Measurements from ENCODE around the gene SHISAL1.

Gene SHISAL1

DNA sequence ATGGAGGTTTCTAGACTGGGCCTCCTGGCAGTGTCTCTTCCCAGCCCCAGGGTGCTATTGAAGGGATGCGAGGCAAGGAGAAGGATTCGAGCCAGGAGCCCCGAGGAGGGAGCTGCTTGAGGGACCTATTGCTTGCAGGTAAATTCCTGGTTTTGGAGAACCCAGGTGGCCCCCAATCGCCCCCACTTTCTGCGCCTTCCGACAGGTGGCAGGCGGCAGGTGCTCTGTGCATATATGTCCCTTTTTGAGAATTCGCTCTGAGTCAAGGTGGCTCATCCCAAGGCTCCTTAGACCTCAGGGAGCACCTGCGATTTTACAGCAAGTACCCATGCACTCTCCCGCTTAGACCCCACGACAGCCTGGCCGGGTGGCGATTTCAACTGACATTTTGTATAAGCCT lies 40.3 kb upstream of the SHISAL1 start:
- H3K27me3 ChIP-seq (ENCODE audit: control insufficient read depth in 1 of 2, insufficient read depth in 2 of 2, low read length in 2 of 2) = no peaks in the 10 kb centered on the region
- H3K4me3 ChIP-seq (ENCODE audit: low read depth in 1 of 2, low read length in 2 of 2) = no peak overlapping the region
- no peak overlapping the region for H3K9ac ChIP-seq (ENCODE audit: low read length)
- peaks cover 26% of the 10 kb centered on the region for H3K4me1 ChIP-seq (ENCODE audit: insufficient read depth, low read length)
- H3K9me3 ChIP-seq (ENCODE audit: low read length) = no peaks in the 10 kb centered on the region
- no peaks in the 10 kb centered on the region for H3K36me3 ChIP-seq (ENCODE audit: insufficient read depth, low read length)
- no peak overlapping the region for H3K27ac ChIP-seq (ENCODE audit: low read depth, low read length)

DNA sequence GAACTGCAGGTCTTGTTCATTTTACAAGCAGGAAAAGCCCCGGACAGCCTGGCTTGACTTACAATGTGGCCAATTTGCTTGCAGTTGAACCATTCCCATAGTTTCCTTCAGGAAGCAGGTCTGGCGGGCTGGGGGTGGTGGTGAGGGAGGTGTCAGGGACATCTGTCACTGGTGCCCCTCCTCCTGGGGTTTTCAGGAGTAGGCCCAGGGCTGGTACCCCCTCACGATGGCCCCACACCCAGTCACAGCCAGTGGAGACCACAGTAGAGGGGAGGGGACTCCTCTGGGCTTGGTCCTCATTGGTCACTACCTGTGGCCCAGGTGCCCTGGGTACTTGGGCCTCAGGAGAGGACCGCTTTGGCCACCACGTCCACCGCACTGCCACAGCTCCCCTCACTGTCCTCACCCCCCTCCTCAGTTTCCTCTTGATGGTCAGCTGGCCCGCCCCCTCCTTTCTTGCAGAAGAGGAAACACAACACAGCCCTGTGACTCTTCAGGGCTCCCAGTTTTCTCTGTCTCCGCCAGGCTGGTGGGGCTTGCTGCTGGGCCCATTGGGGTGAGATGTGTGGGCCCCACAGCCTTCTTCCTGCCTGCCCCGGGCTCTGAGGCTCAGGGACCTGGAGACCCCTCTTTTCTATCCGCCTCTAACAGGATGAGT lies 39.8 kb upstream of the SHISAL1 start:
- no peaks in the 10 kb centered on the region for H3K27me3 ChIP-seq (ENCODE audit: control insufficient read depth in 1 of 2, insufficient read depth in 2 of 2, low read length in 2 of 2)
- no peak overlapping the region for H3K27ac ChIP-seq (ENCODE audit: low read depth, low read length)
- H3K36me3 ChIP-seq (ENCODE audit: insufficient read depth, low read length) = no peaks in the 10 kb centered on the region
- H3K4me1 ChIP-seq (ENCODE audit: insufficient read depth, low read length) = peaks cover 21% of the 10 kb centered on the region
- H3K9ac ChIP-seq (ENCODE audit: low read length) = no peak overlapping the region
- no peak overlapping the region for H3K4me3 ChIP-seq (ENCODE audit: low read depth in 1 of 2, low read length in 2 of 2)
- no peaks in the 10 kb centered on the region for H3K9me3 ChIP-seq (ENCODE audit: low read length)

DNA sequence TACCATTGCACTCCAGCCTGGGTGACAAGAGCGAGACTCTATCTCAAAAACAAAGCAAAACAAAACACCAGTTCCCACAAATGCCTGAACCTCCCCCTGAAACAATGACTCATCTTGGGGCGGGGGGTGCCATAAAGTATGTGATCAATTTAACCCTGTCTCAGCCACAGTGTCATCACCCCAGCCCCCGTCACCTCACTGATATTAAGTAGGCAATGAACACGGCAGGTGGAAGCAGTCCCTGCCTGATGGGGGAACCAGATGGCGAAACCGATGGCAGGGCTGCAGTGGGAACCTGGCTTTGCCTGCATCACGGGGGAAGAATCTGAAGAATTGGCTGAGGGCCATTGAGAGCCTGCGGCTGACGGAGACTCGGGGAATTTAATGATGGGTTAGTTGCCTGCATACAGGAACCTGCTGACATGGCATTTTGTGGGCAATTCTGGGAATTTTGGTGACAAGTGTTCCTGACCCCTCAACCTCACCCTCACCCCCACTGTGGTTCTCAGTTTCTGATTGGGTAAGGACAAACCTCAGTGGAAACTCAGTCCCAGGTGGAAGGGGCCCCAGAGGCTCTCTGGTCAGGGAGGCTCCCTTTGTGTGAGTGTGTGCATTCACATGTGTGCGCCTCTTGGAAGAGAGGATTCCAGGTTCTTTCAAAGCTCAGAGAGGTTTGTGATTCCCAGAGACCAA lies 39.1 kb upstream of the SHISAL1 start:
- Histone ChIP-seq H3K27ac (ENCODE audit: low read depth, low read length) (no peak overlapping the region), H3K27me3 (ENCODE audit: control insufficient read depth in 1 of 2, insufficient read depth in 2 of 2, low read length in 2 of 2) (no peaks in the 10 kb centered on the region), H3K36me3 (ENCODE audit: insufficient read depth, low read length) (no peaks in the 10 kb centered on the region), H3K9me3 (ENCODE audit: low read length) (no peaks in the 10 kb centered on the region), H3K9ac (ENCODE audit: low read length) (no peak overlapping the region), H3K4me1 (ENCODE audit: insufficient read depth, low read length) (peaks cover 14% of the 10 kb centered on the region), H3K4me3 (ENCODE audit: low read depth in 1 of 2, low read length in 2 of 2) (no peak overlapping the region)

- H3K36me3 ChIP-seq (ENCODE audit: insufficient read depth, low read length) = no peaks in the 10 kb centered on the region
- H3K27me3 ChIP-seq (ENCODE audit: control insufficient read depth in 1 of 2, insufficient read depth in 2 of 2, low read length in 2 of 2) = no peaks in the 10 kb centered on the region
- no peak overlapping the region for H3K27ac ChIP-seq (ENCODE audit: low read depth, low read length)
- H3K9me3 ChIP-seq (ENCODE audit: low read length) = no peaks in the 10 kb centered on the region
- H3K4me1 ChIP-seq (ENCODE audit: insufficient read depth, low read length) = peaks cover 14% of the 10 kb centered on the region
- no peak overlapping the region for H3K9ac ChIP-seq (ENCODE audit: low read length)
- H3K4me3 ChIP-seq (ENCODE audit: low read depth in 1 of 2, low read length in 2 of 2) = no peak overlapping the region
These were observed 38.3 kb upstream of the SHISAL1 start for GRCh38 chr22:44351037-44351436.

DNA sequence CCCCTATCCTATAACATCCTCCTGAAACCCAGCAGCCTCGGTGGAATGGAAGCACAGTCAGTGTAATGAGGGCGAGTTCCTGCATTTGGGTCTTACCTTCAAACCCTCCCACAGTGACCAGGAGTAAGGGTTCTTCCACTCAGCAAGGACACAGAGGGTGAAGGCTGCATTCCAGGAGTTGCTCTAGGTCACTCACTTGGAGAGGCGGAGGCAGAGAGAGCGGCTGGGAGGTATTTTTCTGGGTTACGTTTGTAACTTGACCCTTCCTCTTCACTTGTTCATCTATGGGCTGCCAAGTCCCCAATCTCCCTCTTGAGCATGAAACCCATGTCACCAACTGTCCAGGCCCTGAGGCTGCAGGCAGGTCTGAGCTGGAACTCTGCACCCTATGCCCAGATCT lies 36.8 kb upstream of the SHISAL1 start:
- Histone ChIP-seq H3K9ac (ENCODE audit: low read length) (no peak overlapping the region), H3K27me3 (ENCODE audit: control insufficient read depth in 1 of 2, insufficient read depth in 2 of 2, low read length in 2 of 2) (no peaks in the 10 kb centered on the region), H3K4me1 (ENCODE audit: insufficient read depth, low read length) (peaks cover 9% of the 10 kb centered on the region), H3K9me3 (ENCODE audit: low read length) (no peaks in the 10 kb centered on the region), H3K4me3 (ENCODE audit: low read depth in 1 of 2, low read length in 2 of 2) (no peak overlapping the region), H3K27ac (ENCODE audit: low read depth, low read length) (no peak overlapping the region), H3K36me3 (ENCODE audit: insufficient read depth, low read length) (no peaks in the 10 kb centered on the region)

GRCh38 chr22:44348971-44349560 lies 36.3 kb upstream of the SHISAL1 start:
- H3K27me3 ChIP-seq (ENCODE audit: control insufficient read depth in 1 of 2, insufficient read depth in 2 of 2, low read length in 2 of 2) = no peaks in the 10 kb centered on the region
- no peak overlapping the region for H3K4me3 ChIP-seq (ENCODE audit: low read depth in 1 of 2, low read length in 2 of 2)
- peaks cover 9% of the 10 kb centered on the region for H3K4me1 ChIP-seq (ENCODE audit: insufficient read depth, low read length)
- H3K9ac ChIP-seq (ENCODE audit: low read length) = no peak overlapping the region
- no peaks in the 10 kb centered on the region for H3K9me3 ChIP-seq (ENCODE audit: low read length)
- H3K27ac ChIP-seq (ENCODE audit: low read depth, low read length) = no peak overlapping the region
- no peaks in the 10 kb centered on the region for H3K36me3 ChIP-seq (ENCODE audit: insufficient read depth, low read length)

- H3K4me3 ChIP-seq (ENCODE audit: low read depth in 1 of 2, low read length in 2 of 2) = no peak overlapping the region
- no peaks in the 10 kb centered on the region for H3K9me3 ChIP-seq (ENCODE audit: low read length)
- no peaks in the 10 kb centered on the region for H3K36me3 ChIP-seq (ENCODE audit: insufficient read depth, low read length)
- H3K27me3 ChIP-seq (ENCODE audit: control insufficient read depth in 1 of 2, insufficient read depth in 2 of 2, low read length in 2 of 2) = no peaks in the 10 kb centered on the region
- H3K4me1 ChIP-seq (ENCODE audit: insufficient read depth, low read length) = peaks cover 11% of the 10 kb centered on the region
- H3K27ac ChIP-seq (ENCODE audit: low read depth, low read length) = no peak overlapping the region
- H3K9ac ChIP-seq (ENCODE audit: low read length) = no peak overlapping the region
These were observed 34.8 kb upstream of the SHISAL1 start for GRCh38 chr22:44347549-44347948.

DNA sequence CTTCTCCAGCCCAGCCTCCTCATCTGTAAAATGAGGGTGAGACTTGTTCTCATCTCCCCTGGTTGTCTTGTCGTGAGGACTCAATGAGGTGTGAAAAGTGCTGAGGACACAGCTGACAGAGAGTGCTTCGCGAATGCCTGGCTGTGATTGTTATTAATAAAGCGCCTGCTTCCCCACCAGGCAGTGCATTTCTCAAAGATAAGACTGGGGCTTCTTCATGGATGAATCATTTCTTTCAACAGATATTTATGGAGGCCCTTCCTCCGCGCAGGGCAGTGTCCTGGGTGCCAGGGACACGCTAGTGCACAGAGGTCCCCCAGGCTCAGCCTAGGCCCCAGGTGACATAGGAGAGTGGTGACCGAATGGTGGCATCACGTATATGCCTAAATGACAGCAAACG lies 34.3 kb upstream of the SHISAL1 start:
- Histone ChIP-seq H3K27me3 (ENCODE audit: control insufficient read depth in 1 of 2, insufficient read depth in 2 of 2, low read length in 2 of 2) (no peaks in the 10 kb centered on the region), H3K27ac (ENCODE audit: low read depth, low read length) (no peak overlapping the region), H3K4me1 (ENCODE audit: insufficient read depth, low read length) (peaks cover 13% of the 10 kb centered on the region), H3K36me3 (ENCODE audit: insufficient read depth, low read length) (no peaks in the 10 kb centered on the region), H3K9ac (ENCODE audit: low read length) (no peak overlapping the region), H3K4me3 (ENCODE audit: low read depth in 1 of 2, low read length in 2 of 2) (no peak overlapping the region), H3K9me3 (ENCODE audit: low read length) (no peaks in the 10 kb centered on the region)

- peaks cover 19% of the 10 kb centered on the region for H3K4me1 ChIP-seq (ENCODE audit: insufficient read depth, low read length)
- H3K27ac ChIP-seq (ENCODE audit: low read depth, low read length) = no peak overlapping the region
- H3K9me3 ChIP-seq (ENCODE audit: low read length) = no peaks in the 10 kb centered on the region
- H3K4me3 ChIP-seq (ENCODE audit: low read depth in 1 of 2, low read length in 2 of 2) = no peak overlapping the region
- no peaks in the 10 kb centered on the region for H3K36me3 ChIP-seq (ENCODE audit: insufficient read depth, low read length)
- H3K27me3 ChIP-seq (ENCODE audit: control insufficient read depth in 1 of 2, insufficient read depth in 2 of 2, low read length in 2 of 2) = no peaks in the 10 kb centered on the region
- no peak overlapping the region for H3K9ac ChIP-seq (ENCODE audit: low read length)
These were observed 33.1 kb upstream of the SHISAL1 start for GRCh38 chr22:44345872-44346271.

DNA sequence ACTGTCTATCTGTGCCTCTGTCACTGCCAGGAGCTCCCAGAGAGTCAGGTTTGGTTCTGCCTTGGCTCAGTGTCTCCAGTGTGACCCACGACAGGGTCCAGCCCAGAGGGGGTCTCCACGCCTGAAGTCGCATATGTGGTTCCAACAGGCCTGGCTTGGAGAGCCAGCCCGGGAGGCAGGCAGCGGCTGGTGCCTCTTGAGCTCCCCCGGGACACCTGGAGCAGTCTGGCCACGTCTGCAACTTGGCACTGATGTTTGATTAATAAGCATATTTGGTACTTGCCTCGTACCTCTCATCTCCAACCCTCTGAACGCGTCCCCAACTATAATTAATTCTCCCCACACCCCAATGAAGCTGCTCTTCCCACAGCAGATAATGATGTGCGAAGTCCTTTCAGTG lies 31.7 kb upstream of the SHISAL1 start:
- H3K27me3 ChIP-seq (ENCODE audit: control insufficient read depth in 1 of 2, insufficient read depth in 2 of 2, low read length in 2 of 2) = no peaks in the 10 kb centered on the region
- H3K9me3 ChIP-seq (ENCODE audit: low read length) = no peaks in the 10 kb centered on the region
- H3K27ac ChIP-seq (ENCODE audit: low read depth, low read length) = no peak overlapping the region
- no peak overlapping the region for H3K9ac ChIP-seq (ENCODE audit: low read length)
- peaks cover 24% of the 10 kb centered on the region for H3K4me1 ChIP-seq (ENCODE audit: insufficient read depth, low read length)
- H3K4me3 ChIP-seq (ENCODE audit: low read depth in 1 of 2, low read length in 2 of 2) = no peak overlapping the region
- H3K36me3 ChIP-seq (ENCODE audit: insufficient read depth, low read length) = no peaks in the 10 kb centered on the region

- peak overlapping the region; percentile 85 for H3K27ac ChIP-seq (ENCODE audit: low read depth, low read length)
- H3K9me3 ChIP-seq (ENCODE audit: low read length) = no peaks in the 10 kb centered on the region
- H3K27me3 ChIP-seq (ENCODE audit: control insufficient read depth in 1 of 2, insufficient read depth in 2 of 2, low read length in 2 of 2) = no peaks in the 10 kb centered on the region
- H3K9ac ChIP-seq (ENCODE audit: low read length) = peak overlapping the region; percentile 25
- H3K36me3 ChIP-seq (ENCODE audit: insufficient read depth, low read length) = no peaks in the 10 kb centered on the region
- H3K4me1 ChIP-seq (ENCODE audit: insufficient read depth, low read length) = peaks cover 33% of the 10 kb centered on the region
- H3K4me3 ChIP-seq (ENCODE audit: low read depth in 1 of 2, low read length in 2 of 2) = no peak overlapping the region
These were observed 29.7 kb upstream of the SHISAL1 start for GRCh38 chr22:44342347-44342956.
